Fibroblast of pulmonary artery (primary cell): ENCODE results near the gene ANKRD31.

Experiments used
- DNase-seq: peaks from one replicate; pipeline ENCODE4 v3.0.0-alpha.2; 2010; ENCODE audit warnings: low read depth
- H3K4me3 ChIP-seq: replicated peaks from 2 replicates; pipeline ENCODE4 v1.5.1; 2011; ENCODE audit warnings: low read depth, mild to moderate bottlenecking, control low read depth, low read length, moderate library complexity
- TF ChIP-seq, protein P1 (sequence below): IDR thresholded peaks from 2 replicates; pipeline ENCODE4 v1.5.1; 2011; ENCODE audit warnings: mild to moderate bottlenecking, control low read depth, low read length, inconsistent platforms; ENCODE audit errors: missing control alignments

Gene ANKRD31

DNA sequence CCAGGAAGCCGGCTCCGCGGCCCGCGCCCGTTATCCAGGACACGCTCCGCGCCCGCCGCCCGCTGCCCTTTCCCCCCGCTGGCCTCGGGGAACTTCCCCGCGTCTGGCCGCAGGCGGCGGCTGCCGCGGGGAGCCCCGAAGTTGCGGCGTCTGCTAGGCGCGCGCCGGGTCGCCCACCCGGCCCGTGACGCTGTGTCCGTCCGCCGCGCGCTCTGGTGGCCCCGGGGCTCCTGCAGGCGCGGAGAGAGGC, 183.7 kb downstream of the ANKRD31 start:
- no peak for DNase-seq
- TF ChIP-seq, protein P1, sequence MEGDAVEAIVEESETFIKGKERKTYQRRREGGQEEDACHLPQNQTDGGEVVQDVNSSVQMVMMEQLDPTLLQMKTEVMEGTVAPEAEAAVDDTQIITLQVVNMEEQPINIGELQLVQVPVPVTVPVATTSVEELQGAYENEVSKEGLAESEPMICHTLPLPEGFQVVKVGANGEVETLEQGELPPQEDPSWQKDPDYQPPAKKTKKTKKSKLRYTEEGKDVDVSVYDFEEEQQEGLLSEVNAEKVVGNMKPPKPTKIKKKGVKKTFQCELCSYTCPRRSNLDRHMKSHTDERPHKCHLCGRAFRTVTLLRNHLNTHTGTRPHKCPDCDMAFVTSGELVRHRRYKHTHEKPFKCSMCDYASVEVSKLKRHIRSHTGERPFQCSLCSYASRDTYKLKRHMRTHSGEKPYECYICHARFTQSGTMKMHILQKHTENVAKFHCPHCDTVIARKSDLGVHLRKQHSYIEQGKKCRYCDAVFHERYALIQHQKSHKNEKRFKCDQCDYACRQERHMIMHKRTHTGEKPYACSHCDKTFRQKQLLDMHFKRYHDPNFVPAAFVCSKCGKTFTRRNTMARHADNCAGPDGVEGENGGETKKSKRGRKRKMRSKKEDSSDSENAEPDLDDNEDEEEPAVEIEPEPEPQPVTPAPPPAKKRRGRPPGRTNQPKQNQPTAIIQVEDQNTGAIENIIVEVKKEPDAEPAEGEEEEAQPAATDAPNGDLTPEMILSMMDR, result no peak
- peak overlapping the region; percentile 68 for H3K4me3 ChIP-seq

DNA sequence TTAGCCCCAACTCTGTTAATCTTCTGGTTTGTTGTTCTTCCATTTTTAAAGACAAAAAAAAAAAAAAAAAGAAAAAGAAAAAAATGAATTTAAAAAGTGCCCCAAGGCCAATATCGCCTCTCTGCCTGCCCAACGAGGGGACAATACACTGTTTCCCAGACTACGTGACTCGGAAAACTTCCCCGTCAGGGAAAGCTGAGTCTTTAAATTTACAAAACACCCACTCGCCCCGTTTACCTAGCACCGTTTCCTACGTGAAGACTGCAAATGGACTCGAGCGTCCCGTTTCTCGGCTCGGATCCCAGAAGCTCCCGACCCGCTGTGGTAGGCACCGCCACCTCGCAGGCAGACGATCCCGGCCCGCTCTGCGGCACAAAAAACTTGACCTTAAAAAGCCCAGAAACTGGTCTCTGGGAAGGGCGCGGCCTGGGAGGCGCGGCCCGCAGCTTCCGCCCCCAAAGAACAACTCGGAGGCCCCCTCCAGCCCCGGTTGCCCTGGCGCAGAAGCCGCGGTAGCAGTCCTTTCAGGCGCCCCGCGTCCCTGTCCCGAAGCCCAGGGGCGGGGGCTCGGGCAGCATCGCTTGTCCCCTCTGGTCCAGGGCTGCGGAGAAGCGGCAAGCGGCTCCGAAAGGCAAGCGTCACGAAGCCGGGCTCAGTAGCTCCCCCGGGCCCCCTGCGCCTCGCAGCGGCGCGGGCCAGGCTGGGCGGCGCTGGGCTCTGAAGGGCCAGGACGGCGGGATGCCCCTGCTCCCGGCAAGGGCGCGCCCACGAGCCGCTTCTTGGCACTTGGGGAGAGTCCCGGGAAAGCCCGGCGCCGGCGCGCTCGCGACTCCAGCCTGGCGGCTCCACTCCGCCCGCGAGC, 184.3 kb downstream of the ANKRD31 start, which contains the start of gene GCNT4:
Gene GCNT4 (minus strand): TSS at position 367 of the 862 bp plus-strand sequence. CDS start 22,521 bp downstream, outside the sequence.
- TF ChIP-seq, protein P1, result no peak
- H3K4me3 ChIP-seq, result peak within 1 kb of the TSS; percentile 68
- DNase-seq, result peak; percentile 51

DNA sequence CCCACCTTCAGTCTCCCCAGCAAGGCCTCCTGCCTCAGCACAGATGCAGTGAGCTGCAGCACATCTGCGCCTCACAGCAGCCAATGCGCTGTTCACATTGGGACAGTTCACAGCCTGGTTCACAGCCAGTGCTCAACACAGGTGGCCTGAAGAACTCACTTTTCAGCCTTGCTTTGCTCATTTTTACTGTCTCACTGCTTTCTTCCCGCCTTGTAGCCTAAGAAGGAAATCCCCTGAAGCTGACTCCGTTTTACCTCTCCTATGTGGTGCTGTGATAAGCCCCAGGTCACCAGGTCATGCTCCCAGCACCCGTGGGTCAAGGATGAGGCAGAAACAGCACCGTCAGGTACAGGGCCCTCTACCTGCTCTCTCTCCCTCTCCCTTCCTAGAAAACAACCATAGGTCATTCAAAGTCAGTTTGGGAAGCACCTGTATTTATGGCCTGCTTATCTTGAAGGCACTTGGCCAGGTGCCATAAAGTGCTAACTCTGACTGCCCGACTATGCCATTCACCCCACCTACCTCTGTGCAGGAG, 185.4 kb downstream of the ANKRD31 start:
- TF ChIP-seq, protein P1, result no peak
- no peak for DNase-seq
- H3K4me3 ChIP-seq, result no peak overlapping the region

DNA sequence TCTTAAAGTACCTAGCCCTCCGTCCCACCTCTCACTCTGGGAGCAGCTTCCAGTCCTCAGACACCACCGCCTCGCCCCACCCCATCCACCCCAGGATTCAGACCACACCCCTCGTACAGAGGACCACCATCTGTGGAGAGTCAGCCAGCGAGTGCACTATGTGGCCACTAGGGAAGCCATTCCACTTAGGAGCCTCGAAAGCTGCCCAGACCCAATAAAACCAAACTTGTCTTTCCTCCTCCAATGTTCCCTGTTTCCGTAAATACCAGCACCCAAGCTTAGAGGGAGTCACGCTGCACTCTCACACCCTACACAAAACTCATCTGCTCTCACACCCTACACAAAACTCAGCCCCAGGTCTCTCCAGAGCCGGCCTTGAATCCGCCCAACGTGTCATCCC, 186.3 kb downstream of the ANKRD31 start:
- TF ChIP-seq, protein P1, result peak; percentile 36
- DNase-seq, result peak; percentile 38
- H3K4me3 ChIP-seq, result no peak overlapping the region

DNA sequence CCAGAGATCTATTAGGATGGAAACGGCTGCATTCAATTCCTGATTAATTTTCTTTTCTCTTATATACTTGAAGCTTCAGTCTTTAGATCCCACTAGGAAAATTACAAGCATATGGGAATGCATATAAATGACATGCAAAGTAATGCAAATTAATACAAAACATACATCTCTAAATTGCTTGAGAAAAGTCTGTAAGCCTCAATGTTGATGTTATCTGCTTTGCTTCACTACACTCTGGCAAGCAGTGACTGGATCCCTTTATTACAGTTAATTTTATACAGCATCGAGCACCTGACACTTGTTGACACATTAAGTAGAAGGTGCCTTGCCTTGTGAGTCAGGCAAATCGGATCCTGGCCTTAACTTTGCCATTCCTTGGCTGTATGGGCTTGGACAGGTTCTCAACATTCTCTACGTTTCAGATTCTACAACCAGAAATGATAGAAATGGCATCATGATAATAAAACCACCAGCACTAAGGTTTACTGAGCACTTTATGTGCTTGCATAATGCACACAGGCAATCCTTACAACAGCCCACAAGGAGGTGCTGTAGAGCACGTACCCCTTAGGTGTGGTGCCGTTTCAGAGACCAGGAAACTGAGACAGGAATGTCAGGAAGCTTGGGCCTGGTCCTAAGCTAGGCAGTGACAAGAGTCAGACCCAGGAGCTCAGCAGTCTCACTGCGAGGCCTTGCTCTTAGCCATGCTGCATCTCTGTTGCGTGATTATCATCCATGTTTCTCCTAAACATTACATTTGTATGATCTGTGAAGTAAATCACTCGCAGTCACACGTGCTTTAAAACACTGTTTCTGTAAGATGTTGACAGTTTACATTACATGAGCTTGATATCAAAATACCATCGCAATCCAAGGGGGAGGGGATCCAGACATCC, 187.0 kb downstream of the ANKRD31 start:
- DNase-seq, result peak; percentile 74
- H3K4me3 ChIP-seq, result no peak overlapping the region
- TF ChIP-seq, protein P1, result peak; percentile 92

DNA sequence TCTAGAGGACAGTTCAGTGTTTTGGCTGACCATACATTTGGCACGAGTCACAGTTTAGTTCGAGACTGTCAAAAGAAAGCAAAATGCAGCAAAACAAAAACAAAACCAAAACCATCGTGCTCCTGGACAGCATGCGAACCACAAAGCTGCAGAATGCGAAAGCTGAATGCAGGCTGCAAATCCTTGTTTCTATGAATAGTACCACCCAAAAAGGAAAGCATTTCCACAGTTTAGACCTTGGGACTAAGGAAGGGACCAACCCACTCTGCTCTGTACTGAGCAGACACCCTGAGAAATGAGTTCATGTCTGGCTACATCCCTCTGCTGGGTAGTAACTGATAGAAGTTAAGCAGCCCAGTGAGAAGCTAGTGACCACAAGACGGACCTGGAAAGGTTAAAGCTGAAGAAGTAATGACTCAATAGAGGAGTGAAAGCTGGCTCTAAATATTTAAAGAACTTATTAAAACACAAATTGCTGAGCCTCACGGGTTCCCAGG, 188.2 kb downstream of the ANKRD31 start:
- TF ChIP-seq, protein P1, result no peak
- no peak overlapping the region for H3K4me3 ChIP-seq
- DNase-seq, result no peak
